GM12875 (cell line): ENCODE measurements around the gene MAP2.

Experiments used
- H3K4me3 ChIP-seq: one replicate; pipeline ENCODE4 v1.5.1; 2011; ENCODE audit warnings: low read depth, low read length, control low read depth
- CTCF ChIP-seq: IDR thresholded peaks from 2 replicates; pipeline ENCODE4 v1.5.1; 2011; ENCODE audit warnings: low read depth, mild to moderate bottlenecking, control low read depth, inconsistent platforms, low read length, moderate library complexity, borderline replicate concordance; ENCODE audit not compliant: insufficient read depth

The MAP2 gene

GRCh38 chr2:209773377-209773776 lies 349.5 kb downstream of the MAP2 start:
- TF ChIP-seq CTCF, result no peak
- H3K4me3 ChIP-seq, result no peak overlapping the region
